ENCODE data around the gene TBC1D5. TPM values are rescaled to one million over a fixed set of nuclear protein-coding genes. Genes with fewer than 3 reads are reported as not detected.

The TBC1D5 gene
- total and polyA plus RNA-seq, 2 of the 8 experiments (the other 6 are each of a cell fraction or from before 2014, with no cell fraction given): 11.0 to 22.9 TPM

DNA sequence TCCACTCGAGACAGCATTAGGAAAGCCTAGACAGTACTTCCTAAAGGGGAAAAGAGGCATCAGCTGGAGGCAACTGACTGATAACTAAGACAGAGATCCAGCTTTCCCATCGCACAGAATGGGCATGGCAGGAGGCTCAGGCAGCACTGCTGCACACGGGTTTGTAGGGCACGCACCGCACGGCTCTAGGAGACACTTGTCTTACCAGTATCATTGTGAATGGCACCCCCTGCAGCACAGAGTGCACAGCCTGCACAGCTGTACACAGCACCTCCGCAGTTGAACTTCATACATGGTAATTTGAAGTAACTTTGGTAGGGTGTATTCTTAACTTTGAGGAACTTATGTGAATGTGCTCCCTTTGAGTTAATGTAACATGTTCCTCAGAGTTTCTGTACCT, 576.1 kb downstream of the TBC1D5 start:
- no peaks in the 10 kb centered on the region for H3K36me3 ChIP-seq (ENCODE audit: control insufficient read depth in 2 of 4, insufficient read depth in 4 of 4, low read length in 3 of 4)
- no peak overlapping the region for H3K56ac ChIP-seq (replicated peaks; ENCODE audit: insufficient read length, low read depth, low read length)
- no peak overlapping the region for H3K9ac ChIP-seq (replicated peaks in 1 of 4; ENCODE audit: extremely low read depth in 1 of 4, low read depth in 3 of 4, low read length in 3 of 4)
- H2AFZ ChIP-seq (ENCODE audit: low read length): no peak overlapping the region
- POLR2A ChIA-PET (ENCODE audit: partially characterized antibody): interaction anchor here (0.9 kb wide), 1 partner anchor 15 kb away, joined by 3 read pairs; no protein-coding TSS in a partner anchor
- DNase-seq (ENCODE audit: low read depth in 1 of 2, low spot score in 2 of 2) (no peak), FAIRE-seq (no peak)
- no peak overlapping the region for H2BK5ac ChIP-seq (ENCODE audit: low read depth, low read length)
- CTCF ChIA-PET (ENCODE audit: partially characterized antibody): interaction anchor here (0.7 to 2.3 kb wide), 2 partner anchors 10 to 884 kb away, joined by 4 to 10 read pairs; no protein-coding TSS in a partner anchor
- H2BK15ac ChIP-seq (ENCODE audit: low read length): no peak overlapping the region
- no peak overlapping the region for H2BK12ac ChIP-seq (ENCODE audit: low read depth, low read length)
- no peak overlapping the region for H3K27ac ChIP-seq (ENCODE audit: low read depth, low read length)
- no peak overlapping the region for H4K5ac ChIP-seq (ENCODE audit: insufficient read length, low read depth, low read length)
- H3K23ac ChIP-seq (ENCODE audit: insufficient read length): no peak overlapping the region
- H3K14ac ChIP-seq (ENCODE audit: insufficient read length): no peak overlapping the region
- H3K23me2 ChIP-seq (ENCODE audit: low read depth, low read length): no peaks in the 10 kb centered on the region
- no peak overlapping the region for H2BK20ac ChIP-seq (ENCODE audit: low read length)
- H3K79me1 ChIP-seq (ENCODE audit: low read depth, low read length): 0 out of 2 replicates have a peak, but pooled peaks cover 3% of the 10 kb centered on the region
- no peaks in the 10 kb centered on the region for H3K9me3 ChIP-seq (ENCODE audit: insufficient read depth in 2 of 2, low read depth in 1 of 2, low read length in 1 of 2)
- H2AK5ac ChIP-seq (ENCODE audit: low read depth, low read length): no peak overlapping the region
- H4K8ac ChIP-seq (ENCODE audit: extremely low read depth, insufficient read depth, low read length): no peak overlapping the region
- H2BK120ac ChIP-seq (replicated peaks; ENCODE audit: low read depth, low read length): no peak overlapping the region
- H3K4me2 ChIP-seq (ENCODE audit: insufficient read depth in 1 of 2, low read depth in 2 of 2, low read length in 2 of 2): no peak overlapping the region
- WGBS, 2 experiments (ENCODE audit: extremely low coverage in 1 of 2, insufficient coverage in 1 of 2, insufficient read length in 1 of 2, insufficient replicate concordance in 2 of 2, low coverage in 1 of 2, low lambda C conversion rate in 2 of 2, missing lambda C conversion rate in 1 of 2): 94% methylated on average over 7 of the region's 7 CpGs; no CpG with 5 or more reads in 1 of the 2 experiments
- H3K4ac ChIP-seq (replicated peaks; ENCODE audit: insufficient read length, low read depth, low read length): no peak overlapping the region
- H3K4me1 ChIP-seq (replicated peaks in 1 of 4; ENCODE audit: control insufficient read depth in 3 of 4, insufficient read depth in 4 of 4, low read length in 3 of 4): peaks cover 0 to 3% (median 0%) of the 10 kb centered on the region in 4 experiments; a peak in 2 of 7 replicates
- no peaks in the 10 kb centered on the region for H3K79me2 ChIP-seq (ENCODE audit: control insufficient read depth in 1 of 2, insufficient read depth in 2 of 2, low read length in 2 of 2)
- H3K4me3 ChIP-seq (ENCODE audit: extremely low read depth in 1 of 4, insufficient read depth in 2 of 4, low read depth in 3 of 4, low read length in 4 of 4): no peak overlapping the region
- H4K91ac ChIP-seq (replicated peaks; ENCODE audit: insufficient read length, low read length): no peak overlapping the region
- no peaks in the 10 kb centered on the region for H3K27me3 ChIP-seq (replicated peaks in 1 of 4; ENCODE audit: control insufficient read depth in 3 of 4, extremely low read depth in 1 of 4, insufficient read depth in 3 of 4, low read length in 3 of 4)
- H3K18ac ChIP-seq (ENCODE audit: extremely low read depth, low read length): no peak overlapping the region
- no peaks in the 10 kb centered on the region for H4K20me1 ChIP-seq (replicated peaks in 1 of 2; ENCODE audit: control insufficient read depth in 1 of 2, insufficient read depth in 2 of 2, low read length in 2 of 2)
- TF ChIP-seq NRF1 (IDR thresholded peaks at IDR 0.05; ENCODE audit: low read depth, low read length) (no peak), ATF3 (IDR thresholded peaks at IDR 0.05; ENCODE audit: insufficient read depth, low read depth, low read length) (no peak), NANOG (IDR thresholded peaks at IDR 0.05; ENCODE audit: insufficient read depth, low read depth, low read length, poor library complexity, severe bottlenecking) (no peak), SP4 (IDR thresholded peaks at IDR 0.05; ENCODE audit: low read length) (no peak), SUZ12 (IDR thresholded peaks at IDR 0.05; ENCODE audit: low read length) (no peak), RBBP5 (IDR thresholded peaks at IDR 0.05; ENCODE audit: borderline replicate concordance, low read depth, low read length) (no peak), ZNF274 (IDR thresholded peaks at IDR 0.05; ENCODE audit: borderline replicate concordance, extremely low read depth, low read length) (no peak)
- TF ChIP-seq, protein P1, sequence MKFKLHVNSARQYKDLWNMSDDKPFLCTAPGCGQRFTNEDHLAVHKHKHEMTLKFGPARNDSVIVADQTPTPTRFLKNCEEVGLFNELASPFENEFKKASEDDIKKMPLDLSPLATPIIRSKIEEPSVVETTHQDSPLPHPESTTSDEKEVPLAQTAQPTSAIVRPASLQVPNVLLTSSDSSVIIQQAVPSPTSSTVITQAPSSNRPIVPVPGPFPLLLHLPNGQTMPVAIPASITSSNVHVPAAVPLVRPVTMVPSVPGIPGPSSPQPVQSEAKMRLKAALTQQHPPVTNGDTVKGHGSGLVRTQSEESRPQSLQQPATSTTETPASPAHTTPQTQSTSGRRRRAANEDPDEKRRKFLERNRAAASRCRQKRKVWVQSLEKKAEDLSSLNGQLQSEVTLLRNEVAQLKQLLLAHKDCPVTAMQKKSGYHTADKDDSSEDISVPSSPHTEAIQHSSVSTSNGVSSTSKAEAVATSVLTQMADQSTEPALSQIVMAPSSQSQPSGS (IDR thresholded peaks at IDR 0.05; ENCODE audit: low read length): no peak
